Stimulated activated CD8-positive, alpha-beta memory T cell treated with anti-CD3 and anti-CD28 coated beads, Interleukin-7, amount 100 ng/mL, for 48 hours (primary cell): ENCODE data around the gene SYT9.
A peak's percentile ranks its signal among the peaks of the same experiment; 100 is the strongest.
"Not testable (repeated sequence)": the region's sequence is repeated elsewhere in the genome, so short reads cannot be mapped to it uniquely, and the experiment has no call there.

Experiments
- DNase-seq, 2 donors: peaks; one replicate each; pipeline ENCODE4 v3.0.0-alpha.2; 2020; ENCODE audit warnings: low read depth in 1 of 2; ENCODE audit errors: extremely low read depth in 1 of 2

The SYT9 gene

DNA sequence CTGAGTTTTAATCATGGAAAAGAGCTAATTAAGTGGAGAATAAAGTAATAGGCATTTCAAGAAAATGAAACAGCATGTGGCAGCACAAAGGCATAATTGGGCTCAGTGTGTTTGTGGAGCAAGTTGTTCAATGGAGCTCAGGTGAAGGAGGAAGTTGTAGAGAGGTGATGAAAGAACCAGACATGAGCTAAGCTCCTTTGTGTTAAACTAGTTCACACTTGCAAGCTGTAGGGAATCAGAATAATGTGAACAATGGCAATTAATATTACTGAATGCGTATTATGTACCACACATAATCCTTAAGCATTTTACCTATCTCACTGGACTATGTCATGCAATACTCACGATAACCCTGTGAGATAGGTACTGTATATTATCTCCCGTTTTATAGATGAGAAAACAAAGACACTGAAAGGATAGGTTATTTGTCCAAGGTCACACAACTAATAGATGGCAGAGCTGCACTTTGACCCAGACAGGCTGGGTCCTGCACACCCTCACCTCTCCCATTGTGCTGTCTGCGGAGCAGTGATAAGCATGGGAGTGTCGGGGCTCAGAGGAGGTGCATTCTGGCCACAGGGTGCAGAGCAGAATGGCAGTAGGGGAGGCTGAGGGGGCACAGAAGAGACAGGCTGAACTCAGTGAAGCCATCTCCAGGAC, 242.5 kb downstream of the SYT9 start:
- DNase-seq = no peak

DNA sequence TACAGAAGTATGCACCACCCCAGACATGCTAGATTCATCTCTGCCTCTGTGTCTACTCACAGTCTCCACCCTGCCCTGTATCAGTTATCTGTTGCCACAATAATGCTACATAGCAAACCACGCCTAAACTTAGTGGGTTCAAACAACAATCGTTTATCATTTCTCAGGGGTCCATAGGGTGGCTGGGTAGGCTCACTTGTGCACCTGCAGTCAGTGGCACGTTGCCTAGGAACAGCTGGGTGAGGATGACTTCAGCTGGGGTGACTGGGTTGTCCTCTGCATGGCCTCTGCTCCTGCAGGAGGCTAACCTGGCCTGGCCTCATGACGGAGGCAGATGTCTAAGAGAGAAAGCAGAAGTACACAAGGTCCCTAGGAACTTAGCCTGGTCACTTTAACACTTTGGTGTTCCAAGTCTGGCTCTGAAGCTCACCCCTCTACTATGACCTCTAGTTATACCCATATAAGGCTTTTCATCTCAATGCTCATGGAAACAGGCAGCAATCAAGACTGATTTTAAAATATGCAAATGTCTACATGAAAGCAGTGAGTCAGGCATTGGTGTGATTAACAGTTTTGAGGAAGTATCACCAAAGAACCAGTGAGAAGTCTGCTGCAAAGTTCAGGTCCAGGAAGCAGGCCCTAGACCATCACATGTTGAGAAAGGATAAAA, 244.3 kb downstream of the SYT9 start:
- no peak for DNase-seq

DNA sequence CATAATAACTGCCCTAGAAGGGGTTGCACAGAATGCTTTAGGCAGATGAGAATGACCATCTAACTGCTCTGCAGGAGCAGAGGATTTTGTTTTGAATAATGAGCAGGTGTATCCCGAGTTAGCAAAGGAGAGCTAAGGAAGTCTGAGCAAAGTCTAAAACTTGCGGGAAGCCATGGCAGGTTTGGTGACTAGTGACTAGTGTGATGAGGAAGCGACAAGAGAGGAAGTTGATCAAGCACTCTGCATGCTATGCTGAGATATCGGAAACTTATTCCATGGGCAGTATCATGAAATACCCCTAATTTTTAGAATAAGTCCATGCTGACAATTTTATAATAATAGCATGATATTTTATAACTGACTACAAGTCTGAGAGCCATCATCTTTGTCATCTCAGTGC, 246.5 kb downstream of the SYT9 start:
- no peak for DNase-seq

DNA sequence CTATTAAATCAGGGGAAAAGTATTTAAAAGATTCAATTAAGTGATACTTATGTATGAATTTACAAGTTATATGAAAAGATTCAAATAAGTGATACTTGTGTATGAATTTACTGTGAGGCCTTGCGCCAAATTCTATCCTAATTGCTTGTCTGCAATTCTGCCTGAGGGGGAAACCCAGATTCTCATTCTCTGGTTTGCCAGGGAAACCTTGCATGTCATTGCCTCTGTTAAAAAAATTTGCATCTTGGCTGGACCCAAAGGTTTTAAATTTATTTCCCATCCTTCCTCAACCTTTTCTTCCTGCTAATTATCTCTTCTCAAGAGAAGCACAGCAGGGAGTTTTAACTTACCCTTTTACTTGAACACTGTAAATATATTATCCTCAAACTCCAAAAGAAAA, 247.4 kb downstream of the SYT9 start:
- DNase-seq = no peak

DNA sequence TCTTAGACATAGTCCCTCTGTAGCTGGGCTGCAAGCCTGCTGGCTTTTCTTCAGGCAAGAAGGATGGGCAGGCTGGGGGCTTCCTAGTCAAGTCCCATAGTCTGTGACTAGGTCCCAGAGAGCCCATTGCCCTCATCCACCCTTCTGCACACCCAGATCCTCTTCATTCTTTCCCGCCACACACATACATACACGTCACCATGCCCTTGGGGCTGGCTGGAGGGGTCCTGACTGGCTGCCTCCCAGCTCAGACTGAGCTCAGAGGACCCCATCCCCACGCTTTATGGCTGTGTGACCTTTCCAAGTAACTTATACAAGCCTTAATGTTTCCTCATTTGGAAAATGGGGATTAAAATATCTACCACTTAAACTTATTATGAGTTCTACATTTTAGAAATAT, 248.5 kb downstream of the SYT9 start:
- no peak for DNase-seq

DNA sequence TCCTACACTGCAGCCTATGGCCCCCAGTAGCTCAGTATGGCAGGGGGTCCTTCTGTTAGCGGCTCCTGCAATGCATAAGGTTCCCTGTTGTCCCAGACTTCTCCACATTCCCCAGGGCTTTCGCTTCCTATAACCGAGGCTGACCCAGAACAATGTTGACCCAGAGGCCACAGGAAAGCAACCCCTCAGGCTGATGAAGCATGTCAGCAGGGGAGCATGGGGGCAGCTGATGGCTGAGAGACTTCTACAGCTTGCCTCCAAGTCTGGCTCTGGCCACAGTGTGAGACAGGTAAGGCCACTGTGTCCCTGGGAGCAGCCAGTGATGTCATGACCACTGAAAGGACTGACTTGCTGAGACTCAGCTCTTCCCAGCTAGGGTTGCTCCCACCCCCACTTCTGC, 249.5 kb downstream of the SYT9 start:
- no peak for DNase-seq

DNA sequence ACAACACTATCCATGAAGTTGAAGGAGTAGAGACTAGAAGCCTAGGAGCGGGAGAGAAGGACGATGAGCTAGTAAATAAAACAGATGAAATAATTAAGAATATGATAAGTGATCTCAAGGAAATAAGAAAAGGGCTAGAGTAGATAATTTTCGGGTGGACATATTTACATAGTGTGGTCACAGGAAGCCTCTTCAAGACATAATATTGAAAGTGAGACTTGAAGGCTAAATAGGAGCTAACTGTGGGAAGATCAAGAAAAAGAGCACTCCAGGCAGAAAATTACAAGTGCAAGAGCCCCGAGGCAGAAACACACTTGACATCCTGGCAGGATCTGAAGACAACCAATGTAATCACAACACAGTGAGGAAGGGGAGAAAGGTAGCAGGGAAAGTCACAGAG, 250.2 kb downstream of the SYT9 start:
- DNase-seq = no peak

DNA sequence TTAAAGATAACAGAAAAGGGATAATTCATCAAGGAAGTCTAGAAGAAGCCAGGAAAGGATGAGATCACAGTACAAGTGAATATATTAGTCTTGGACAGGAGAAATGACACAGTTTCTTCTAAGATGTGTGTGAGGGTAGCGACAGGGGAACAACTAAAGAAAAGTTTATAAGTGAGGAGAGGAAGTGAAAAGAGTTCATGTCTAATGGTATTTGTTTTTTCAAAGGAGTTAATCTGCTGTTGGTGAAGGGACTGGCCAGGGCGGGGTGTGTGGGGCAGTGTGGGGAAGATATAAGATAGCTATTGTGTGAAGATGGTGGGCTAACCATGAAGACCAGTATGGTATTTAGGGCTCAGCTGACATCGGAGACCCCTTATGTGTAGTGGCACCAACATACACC, 254.5 kb downstream of the SYT9 start:
- no peak for DNase-seq

DNA sequence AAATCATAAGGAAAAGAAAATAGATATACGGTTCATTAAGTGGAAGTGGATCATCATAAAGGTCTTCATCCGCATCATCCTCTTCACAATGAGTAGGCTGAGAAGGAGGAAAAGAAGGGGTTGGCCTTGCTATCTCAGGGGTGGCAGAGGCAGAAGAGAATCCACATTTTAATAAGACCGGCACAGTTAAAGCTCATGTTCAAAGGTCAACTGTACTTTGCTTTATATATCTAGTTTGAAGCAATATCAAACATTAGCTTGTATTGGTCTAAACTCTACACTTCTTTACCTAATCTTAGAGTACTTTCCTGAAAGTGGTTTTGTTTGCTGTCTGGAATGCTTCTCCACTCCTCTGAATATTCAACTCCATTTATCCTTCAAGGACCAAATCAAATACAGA, 256.4 kb downstream of the SYT9 start:
- no peak for DNase-seq

DNA sequence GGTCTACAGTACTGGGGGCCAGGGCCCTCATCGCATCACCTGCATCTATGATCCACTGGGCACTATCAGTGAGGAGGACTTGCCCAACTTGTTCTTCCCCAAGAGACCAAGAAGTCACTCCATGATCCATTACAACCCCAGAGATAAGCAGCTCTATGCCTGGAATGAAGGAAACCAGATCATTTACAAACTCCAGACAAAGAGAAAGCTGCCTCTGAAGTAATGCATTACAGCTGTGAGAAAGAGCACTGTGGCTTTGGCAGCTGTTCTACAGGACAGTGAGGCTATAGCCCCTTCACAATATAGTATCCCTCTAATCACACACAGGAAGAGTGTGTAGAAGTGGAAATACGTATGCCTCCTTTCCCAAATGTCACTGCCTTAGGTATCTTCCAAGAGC, 258.3 kb downstream of the SYT9 start:
- DNase-seq = no peak

DNA sequence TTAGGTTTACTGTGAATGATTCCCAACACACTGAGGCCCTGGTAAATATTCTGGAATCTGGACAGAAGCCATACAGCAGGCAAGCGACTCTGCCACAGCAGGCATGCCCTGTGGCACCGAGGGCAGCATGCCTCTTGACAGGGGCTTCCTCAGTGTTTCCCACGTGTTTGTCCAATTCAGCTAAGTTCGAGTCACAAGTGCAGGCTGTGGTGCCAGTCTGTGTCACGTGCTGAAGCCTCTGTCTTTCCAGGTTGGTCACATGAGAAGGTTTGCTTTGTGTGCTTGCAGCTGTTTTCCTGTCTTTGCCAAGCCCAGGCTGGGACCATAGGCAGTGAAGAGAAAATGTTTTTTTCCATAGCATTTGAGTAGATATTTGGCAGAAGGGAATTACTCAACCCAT, 259.7 kb downstream of the SYT9 start:
- no peak for DNase-seq

DNA sequence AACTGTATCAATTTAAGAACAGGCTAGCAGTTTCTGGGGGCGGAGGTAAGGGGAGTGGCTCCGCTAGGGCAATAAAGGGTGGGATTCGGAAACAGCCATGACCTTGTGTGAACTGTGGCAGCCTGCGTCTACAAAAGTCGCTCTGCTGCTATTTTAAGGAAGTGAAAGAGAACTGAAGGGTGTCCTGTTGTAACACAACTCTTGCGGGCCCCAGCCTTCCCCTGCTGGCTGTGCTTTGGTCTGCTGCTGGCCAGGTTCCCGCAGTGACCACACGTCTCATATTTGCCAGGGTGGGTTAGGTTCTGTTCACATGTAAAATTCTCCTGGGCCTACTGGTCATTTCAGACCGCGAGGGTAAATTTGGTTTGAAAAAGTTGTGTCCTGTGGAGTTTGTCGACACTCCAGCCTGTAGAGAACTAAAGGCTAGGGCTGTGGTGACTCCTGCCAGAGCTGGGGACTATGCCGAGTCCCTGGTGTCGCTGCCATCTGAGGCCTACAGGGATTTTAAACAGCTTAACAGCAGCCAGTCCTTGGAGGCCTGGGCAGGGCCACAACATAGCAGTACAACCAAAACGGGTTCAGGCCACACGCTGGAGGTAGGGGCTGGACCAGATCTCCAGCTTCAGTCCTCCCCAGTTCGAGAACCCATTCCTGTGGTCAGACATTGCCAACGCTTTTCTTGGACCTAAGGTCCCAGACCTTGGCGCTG, 261.0 kb downstream of the SYT9 start:
- DNase-seq = no peak

DNA sequence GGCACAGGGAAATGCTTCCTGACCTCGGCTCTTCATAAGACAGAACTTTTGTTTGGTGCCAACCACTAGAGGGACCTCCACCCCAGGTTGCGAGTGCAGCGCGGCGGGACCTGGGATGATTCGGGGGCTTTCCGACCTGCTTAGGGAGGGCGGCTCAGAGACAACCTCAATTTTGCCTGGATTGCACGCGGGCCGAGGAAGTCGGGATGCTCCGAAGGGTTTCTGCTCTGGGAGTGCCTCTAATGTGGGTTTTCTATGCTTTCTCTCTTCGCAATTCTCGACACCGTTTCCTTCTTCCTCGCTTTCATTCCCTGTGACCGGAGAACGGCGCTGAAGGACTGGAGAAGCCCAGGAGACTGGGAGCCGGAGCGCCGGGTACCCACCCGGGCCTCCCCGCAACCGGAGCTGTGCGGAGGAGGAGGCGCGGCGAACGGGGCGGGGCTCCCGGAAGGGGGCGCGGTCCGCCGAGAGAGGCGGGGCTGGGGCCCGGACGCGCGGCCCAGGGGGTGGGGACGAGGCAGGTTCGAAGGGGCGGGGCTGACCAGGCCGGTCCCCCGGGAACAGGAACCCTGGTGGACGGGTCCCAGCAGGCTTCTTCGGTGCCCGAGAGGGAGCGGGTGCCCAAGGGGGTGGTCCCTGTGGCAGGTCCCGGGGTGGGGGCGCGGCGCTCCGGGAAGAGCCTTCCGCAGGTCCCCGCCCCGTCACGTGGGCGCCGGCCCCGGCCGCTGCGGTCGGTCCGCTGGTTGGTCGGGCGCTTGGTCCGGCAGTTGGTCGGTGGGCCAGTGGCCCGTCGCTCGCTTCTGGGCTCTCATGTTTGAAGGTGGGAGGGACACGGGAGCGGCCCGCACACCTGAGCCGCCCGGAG, 261.8 kb downstream of the SYT9 start, which contains the start of gene PPFIBP2:
PPFIBP2 (plus strand) TSS at position 766 of the 865 bp plus-strand sequence. CDS start 35,477 bp downstream, outside the sequence.
- peak; percentile 56 to 63 for DNase-seq

DNA sequence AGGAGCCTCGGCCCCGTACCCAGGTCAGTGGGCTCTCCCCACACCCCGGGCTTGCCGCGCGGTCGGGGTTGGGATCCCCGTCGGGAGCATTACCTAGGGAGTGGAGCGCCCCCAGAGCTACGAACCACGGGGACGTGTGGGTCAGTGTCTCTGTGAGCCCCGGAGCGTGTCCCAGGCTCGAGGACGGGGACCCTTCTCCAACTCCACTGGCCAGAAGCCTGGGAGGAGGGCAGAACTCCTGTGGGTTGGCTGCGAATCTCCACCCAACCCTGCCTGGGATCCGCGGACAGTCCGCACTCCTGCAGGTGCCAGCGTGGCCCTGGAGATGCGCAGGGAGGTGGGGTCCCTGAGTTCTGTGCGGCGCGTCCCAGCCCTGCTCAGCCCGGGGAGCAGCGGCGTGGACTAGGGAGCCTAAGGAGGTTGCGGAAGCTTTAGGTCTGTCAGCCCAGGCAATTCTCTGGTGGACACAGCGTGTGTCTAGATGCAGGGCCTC, 262.4 kb downstream of the SYT9 start:
- no peak for DNase-seq

DNA sequence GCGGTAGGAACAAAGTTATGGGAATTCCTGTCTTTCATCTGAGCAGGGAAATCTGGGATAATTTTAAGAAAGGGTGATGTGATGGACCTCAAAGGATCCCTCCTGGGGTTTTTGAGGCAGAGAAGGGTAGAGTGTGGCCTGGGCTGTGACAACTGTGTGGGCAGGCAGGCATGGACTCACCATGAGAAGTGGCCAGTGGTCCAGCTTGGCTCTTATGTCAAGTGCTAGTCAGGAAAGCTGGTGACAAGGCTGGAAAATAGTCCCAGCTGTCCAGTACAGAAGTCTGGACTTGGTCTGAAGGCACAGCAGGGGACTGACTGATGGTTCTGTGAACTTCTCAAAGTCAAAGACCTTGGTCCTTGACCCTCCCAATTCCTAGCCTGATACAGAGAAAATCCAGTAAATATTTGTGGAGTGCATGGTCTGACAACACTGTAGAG, 263.8 kb downstream of the SYT9 start:
- no peak for DNase-seq

DNA sequence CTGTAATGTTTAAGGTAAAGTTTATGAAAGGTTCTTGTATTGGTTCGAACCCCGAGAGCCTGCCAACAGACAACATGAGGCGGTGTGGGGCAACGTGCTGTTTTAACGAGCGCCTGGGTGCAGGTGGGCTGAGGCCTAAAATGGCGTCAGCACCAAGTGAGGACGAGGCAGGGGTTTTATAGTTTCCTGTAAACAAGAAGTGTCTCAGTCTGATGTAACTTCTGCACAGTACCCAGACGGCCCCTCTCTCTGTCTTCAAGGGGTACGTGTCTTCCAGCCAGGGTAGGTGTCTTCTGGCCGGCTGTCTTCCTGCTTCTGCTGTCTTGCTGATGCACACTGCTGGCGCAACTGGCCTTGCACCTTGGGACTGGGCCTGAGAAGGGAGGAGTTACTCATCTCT, 264.8 kb downstream of the SYT9 start:
- no peak for DNase-seq

DNA sequence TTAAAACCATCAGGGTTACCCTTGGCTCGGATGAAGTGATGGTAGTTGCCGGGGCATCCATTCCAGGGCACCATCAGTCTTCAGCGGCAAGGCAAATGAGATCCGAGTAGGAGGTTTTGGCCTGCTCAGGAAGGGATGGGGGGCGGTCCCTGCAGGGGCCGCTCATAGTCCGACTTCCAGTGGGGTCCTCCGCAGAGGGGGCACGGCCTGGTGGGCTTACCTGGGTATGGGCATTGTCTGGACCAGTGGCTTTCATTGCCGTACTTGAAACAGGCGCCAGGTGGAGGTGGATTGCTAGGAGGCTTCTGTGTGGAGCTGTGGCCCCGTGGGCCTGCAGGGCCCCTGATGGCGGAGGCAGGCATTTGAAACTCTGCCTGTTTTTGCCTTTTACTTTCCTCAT, 266.0 kb downstream of the SYT9 start:
- not testable (repeated sequence) for DNase-seq
